ENCODE measurements around the gene KMT2D. TPM values are rescaled to one million over a fixed set of nuclear protein-coding genes. Genes with fewer than 3 reads are reported as not detected.
A peak's percentile ranks its signal among the peaks of the same experiment; 100 is the strongest.

Gene KMT2D
- polyA plus RNA-seq, 1 of the 3 experiments (the other 2 are of a cell fraction): 30.5 TPM

GRCh38 chr12:49098703-49099102, 38.1 kb upstream of the KMT2D start (continued):
- TF ChIP-seq NRF1 (IDR thresholded peaks at IDR 0.05; ENCODE audit: low read depth, low read length) (no peak), TEAD4 (IDR thresholded peaks at IDR 0.05; ENCODE audit: borderline replicate concordance, insufficient read depth) (no peak), TAF1 (IDR thresholded peaks at IDR 0.05; ENCODE audit: borderline replicate concordance, low read depth, low read length) (no peak), GABPA (IDR thresholded peaks at IDR 0.05; ENCODE audit: low read depth) (no peak)

- Histone ChIP-seq H3K4me2 (no peak overlapping the region), H3K36me3 (replicated peaks in 1 of 2; ENCODE audit: control insufficient read depth in 1 of 2, insufficient read depth in 2 of 2, low read length in 1 of 2) (peaks cover 21 to 40% of the 10 kb centered on the region in 2 experiments), H4K20me1 (ENCODE audit: insufficient read depth) (no peaks in the 10 kb centered on the region), H3K79me2 (ENCODE audit: insufficient read depth) (no peaks in the 10 kb centered on the region), H3K27ac (ENCODE audit: low read depth in 2 of 2, low read length in 1 of 2) (no peak overlapping the region), H3K9me2 (no peaks in the 10 kb centered on the region), H3K9ac (no peak overlapping the region), H3F3A (replicated peaks; ENCODE audit: insufficient read depth) (no peaks in the 10 kb centered on the region), H3K4me3 (ENCODE audit: low read depth in 2 of 2, low read length in 1 of 2) (no peak overlapping the region; a peak in 1 of 4 replicates), H3K4me1 (ENCODE audit: control insufficient read depth in 1 of 2, insufficient read depth in 2 of 2, low read depth in 1 of 2, low read length in 1 of 2) (peaks cover 0 to 13% of the 10 kb centered on the region in 2 experiments; a peak in 1 of 4 replicates), H3K27me3 (ENCODE audit: insufficient read depth) (peaks cover 12% of the 10 kb centered on the region; the same call in 1 of the 2 replicates), H2AFZ (ENCODE audit: low read depth) (no peak overlapping the region), H3K9me3 (no peaks in the 10 kb centered on the region)
- CTCF ChIA-PET: interaction anchor here (0.6 to 25.0 kb wide), 19 partner anchors 11 to 249 kb away, joined by 3 to 315 read pairs (median 5); partner anchors contain the start of genes DNAJC22, LMBR1L and RHEBL1
- no peak for TF ChIP-seq USF2 (IDR thresholded peaks at IDR 0.05; ENCODE audit: borderline replicate concordance, low read depth, low read length)
- peak; percentile 14 for TF ChIP-seq CHD2 (IDR thresholded peaks at IDR 0.05; ENCODE audit: low read length, partially characterized antibody)
- peak; percentile 79 for TF ChIP-seq CTCF (IDR thresholded peaks at IDR 0.05)
- TF ChIP-seq SMC3 (IDR thresholded peaks at IDR 0.05; ENCODE audit: low read depth, low read length): peak; percentile 54
- TF ChIP-seq RAD21 (IDR thresholded peaks at IDR 0.05; ENCODE audit: low read length): peak; percentile 57
- TF ChIP-seq ELF1 (IDR thresholded peaks at IDR 0.05): no peak
- peak; percentile 78 for DNase-seq
- 46% methylated on average over 4 of the region's 4 CpGs for WGBS (ENCODE audit: low lambda C conversion rate)
- POLR2A ChIA-PET: interaction anchor here (0.8 to 0.9 kb wide), 2 partner anchors 12 to 33 kb away, joined by 3 to 4 read pairs; partner anchors contain the start of gene TUBA1B
These were observed 37.4 kb upstream of the KMT2D start for GRCh38 chr12:49098035-49098451.

GRCh38 chr12:49097381-49097780, 36.8 kb upstream of the KMT2D start:
- 83% methylated on average over 3 of the region's 3 CpGs for WGBS (ENCODE audit: low lambda C conversion rate)
- H3K4me3 ChIP-seq (ENCODE audit: low read depth in 2 of 2, low read length in 1 of 2): no peak overlapping the region
- POLR2A ChIA-PET: interaction anchor here (0.8 to 0.9 kb wide), 2 partner anchors 13 to 34 kb away, joined by 3 to 4 read pairs; partner anchors contain the start of gene TUBA1B
- no peak overlapping the region for H3K9ac ChIP-seq
- DNase-seq: no peak
- H2AFZ ChIP-seq (ENCODE audit: low read depth): no peak overlapping the region
- no peaks in the 10 kb centered on the region for H3F3A ChIP-seq (replicated peaks; ENCODE audit: insufficient read depth)
- H3K9me2 ChIP-seq: no peaks in the 10 kb centered on the region
- H3K4me2 ChIP-seq: no peak overlapping the region
- peaks cover 21 to 33% of the 10 kb centered on the region in 2 experiments for H3K36me3 ChIP-seq (replicated peaks in 1 of 2; ENCODE audit: control insufficient read depth in 1 of 2, insufficient read depth in 2 of 2, low read length in 1 of 2)
- no peaks in the 10 kb centered on the region for H3K79me2 ChIP-seq (ENCODE audit: insufficient read depth)
- peaks cover 0 to 15% of the 10 kb centered on the region in 2 experiments; a peak in 1 of 4 replicates for H3K4me1 ChIP-seq (ENCODE audit: control insufficient read depth in 1 of 2, insufficient read depth in 2 of 2, low read depth in 1 of 2, low read length in 1 of 2)
- H3K27ac ChIP-seq (ENCODE audit: low read depth in 2 of 2, low read length in 1 of 2): no peak overlapping the region
- H3K27me3 ChIP-seq (ENCODE audit: insufficient read depth): peaks cover 12% of the 10 kb centered on the region; the same call in 1 of the 2 replicates
- H3K9me3 ChIP-seq: no peaks in the 10 kb centered on the region
- no peak for TF ChIP-seq MEF2A (IDR thresholded peaks at IDR 0.05; ENCODE audit: borderline replicate concordance, low read depth)
- no peak for TF ChIP-seq IRF3 (IDR thresholded peaks at IDR 0.05; ENCODE audit: low read depth, low read length)
- H4K20me1 ChIP-seq (ENCODE audit: insufficient read depth): no peaks in the 10 kb centered on the region
- CTCF ChIA-PET: interaction anchor here (0.5 to 25.0 kb wide), 12 partner anchors 11 to 155 kb away, joined by 3 to 315 read pairs (median 8); partner anchors contain the start of genes LMBR1L and RHEBL1

All from SK-N-SH (cell line).